HG03064 (cell line): Measurements from ENCODE around the gene MRPL57.
"Not testable (repeated sequence)": the region's sequence is repeated elsewhere in the genome, so short reads cannot be mapped to it uniquely, and the experiment has no call there.

Source experiments
- ATAC-seq: cut with Tn5 transposase; IDR thresholded peaks from one replicate; pipeline ENCODE4 v1.9.1; 2021; ENCODE audit warnings: low read depth; ENCODE audit not compliant: unreplicated experiment

The MRPL57 gene

DNA sequence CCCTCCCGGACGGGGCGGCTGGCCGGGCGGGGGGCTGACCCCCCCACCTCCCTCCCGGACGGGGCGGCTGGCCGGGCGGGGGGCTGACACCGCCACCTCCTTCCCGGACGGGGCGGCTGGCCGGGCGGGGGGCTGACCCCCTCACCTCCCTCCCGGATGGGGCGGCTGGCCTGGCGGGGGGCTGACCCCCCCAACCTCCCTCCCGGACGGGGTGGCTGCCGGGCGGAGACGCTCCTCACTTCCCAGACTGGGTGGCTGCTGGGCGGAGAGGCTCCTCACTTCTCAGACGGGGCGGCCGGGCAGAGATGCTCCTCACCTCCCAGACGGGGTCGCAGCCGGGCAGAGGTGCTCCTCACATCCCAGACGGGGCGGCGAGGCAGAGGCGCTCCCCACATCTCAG lies 10.0 kb downstream of the MRPL57 start:
- ATAC-seq = not testable (repeated sequence)

DNA sequence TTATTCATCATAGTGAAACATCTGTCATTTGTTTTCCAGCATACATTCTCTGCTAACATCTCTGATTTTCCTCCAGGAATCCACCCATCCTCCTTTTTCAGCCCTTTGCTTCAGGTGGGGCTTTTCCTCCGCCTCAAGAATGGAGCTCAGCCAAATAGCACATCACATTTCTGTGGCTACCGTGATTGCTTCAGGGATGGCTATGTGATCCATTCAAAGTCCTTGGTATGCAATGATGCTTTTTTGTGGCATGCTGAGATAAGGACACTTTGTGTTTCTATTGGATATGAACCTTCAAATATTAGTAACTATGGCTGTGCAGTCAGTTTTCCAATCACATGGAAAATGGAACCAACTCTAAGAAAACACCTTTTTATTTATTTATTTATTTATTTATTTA lies 18.3 kb downstream of the MRPL57 start:
- ATAC-seq = not testable (repeated sequence)

- ATAC-seq = not testable (repeated sequence)
Observed at GRCh38 chr13:21197606-21198225, 21.3 kb downstream of the MRPL57 start.

DNA sequence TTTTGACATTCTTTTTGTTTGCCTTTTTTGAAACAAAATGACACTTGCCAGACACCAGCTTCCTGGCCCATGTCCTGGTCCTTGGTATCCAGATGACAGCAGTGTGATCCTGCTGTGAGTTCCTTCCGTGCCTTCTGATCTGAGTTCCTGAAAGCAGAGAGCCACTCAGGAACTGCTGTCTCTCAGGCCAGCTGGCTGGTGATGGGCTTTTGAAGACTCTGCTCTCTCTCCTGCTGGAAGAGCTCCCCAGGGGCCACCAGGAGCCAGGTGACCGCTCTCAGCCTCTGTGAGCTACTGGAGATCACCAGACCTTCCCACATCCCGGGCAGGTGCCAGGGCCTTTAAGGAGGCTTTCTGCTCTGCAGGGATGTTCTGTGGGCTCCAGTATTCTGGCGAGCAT lies 21.9 kb downstream of the MRPL57 start:
- ATAC-seq = not testable (repeated sequence)

DNA sequence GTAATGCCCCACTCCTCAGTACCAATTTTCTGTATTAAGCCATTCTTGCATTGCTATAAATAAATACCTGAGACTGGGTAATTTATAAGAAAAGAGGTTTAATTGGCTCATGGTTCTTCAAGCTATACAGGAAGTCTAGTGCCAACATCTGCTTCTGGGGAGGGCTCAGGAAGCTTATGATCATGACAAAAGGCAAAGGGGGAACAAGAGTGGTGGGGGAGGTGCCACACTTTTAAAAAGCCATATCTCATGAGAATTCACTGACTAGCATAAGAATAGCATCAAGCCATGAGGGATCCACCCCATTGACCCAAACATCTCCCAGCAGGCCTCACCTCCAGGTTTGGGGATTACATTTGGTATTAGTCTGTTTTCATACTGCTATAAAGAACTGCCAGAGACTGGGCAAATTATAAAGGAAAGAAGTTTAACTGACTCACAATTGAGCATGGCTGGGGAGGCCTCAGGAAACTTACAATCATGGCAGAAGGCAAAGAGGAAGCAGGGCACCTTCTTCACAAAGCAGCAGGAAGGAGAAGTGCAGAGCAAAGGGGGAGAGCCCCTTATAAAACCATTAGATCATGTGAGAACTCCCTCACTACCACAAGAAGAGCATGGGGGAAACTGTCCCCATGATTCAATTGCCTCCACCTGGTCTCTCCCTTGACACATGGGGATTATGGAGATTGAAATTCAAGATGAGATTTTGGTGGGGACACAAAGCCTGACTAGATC lies 25.2 kb downstream of the MRPL57 start:
- ATAC-seq = not testable (repeated sequence)

GRCh38 chr13:21202767-21203531 lies 26.5 kb downstream of the MRPL57 start:
- ATAC-seq = no peak

DNA sequence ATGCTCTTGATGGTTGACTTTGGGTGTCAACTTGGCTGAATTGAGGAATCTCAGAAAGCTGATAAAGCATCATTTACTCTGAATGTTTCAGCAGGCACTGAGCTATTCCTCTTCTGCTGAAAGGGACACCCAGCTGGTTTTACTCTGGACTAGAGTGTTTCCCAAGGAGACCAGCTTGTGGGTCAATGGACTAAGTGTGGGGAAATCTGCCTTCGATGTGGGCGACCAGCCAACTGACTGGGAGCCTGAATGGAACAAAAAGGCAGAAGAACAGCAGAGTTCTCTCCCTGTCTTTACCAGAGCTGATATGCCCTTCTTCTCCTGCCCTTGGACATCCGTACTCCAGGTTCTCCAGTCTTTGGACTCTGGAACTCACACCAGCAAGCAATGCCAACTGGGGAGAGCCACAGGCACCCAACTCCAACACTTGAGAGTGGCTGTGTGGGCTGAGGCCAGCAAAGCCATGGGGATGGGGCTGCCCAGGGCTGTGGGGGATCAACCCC lies 32.2 kb downstream of the MRPL57 start:
- ATAC-seq = no peak

GRCh38 chr13:21212138-21212775 lies 35.8 kb downstream of the MRPL57 start:
- no peak for ATAC-seq

DNA sequence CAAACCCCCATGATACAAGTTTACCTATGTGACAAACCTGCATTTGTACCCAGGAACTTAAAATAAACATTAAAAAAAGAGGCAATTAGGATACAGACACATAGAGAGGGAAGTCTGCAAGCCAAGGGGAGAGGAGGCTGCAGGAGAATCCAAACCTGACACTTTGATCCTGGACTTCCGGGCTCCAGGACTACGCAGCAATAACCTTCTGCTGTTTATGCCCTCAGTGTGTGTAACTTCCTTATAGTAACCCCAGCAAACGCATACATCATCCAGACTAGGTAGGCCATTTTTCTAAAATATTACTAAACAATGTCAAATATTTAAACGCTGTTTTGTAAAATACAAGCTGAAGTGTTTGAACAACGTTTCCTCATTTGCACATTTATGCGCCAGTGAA lies 39.0 kb downstream of the MRPL57 start:
- not testable (repeated sequence) for ATAC-seq

- no peak for ATAC-seq
Observed at GRCh38 chr13:21216332-21216731, 39.9 kb downstream of the MRPL57 start.

GRCh38 chr13:21218351-21219035 lies 42.0 kb downstream of the MRPL57 start:
- ATAC-seq = peak; percentile 97

GRCh38 chr13:21219036-21219381 lies 42.6 kb downstream of the MRPL57 start:
- peak; percentile 47 for ATAC-seq

- not testable (repeated sequence) for ATAC-seq
Observed at GRCh38 chr13:21219716-21220115, 43.3 kb downstream of the MRPL57 start.

DNA sequence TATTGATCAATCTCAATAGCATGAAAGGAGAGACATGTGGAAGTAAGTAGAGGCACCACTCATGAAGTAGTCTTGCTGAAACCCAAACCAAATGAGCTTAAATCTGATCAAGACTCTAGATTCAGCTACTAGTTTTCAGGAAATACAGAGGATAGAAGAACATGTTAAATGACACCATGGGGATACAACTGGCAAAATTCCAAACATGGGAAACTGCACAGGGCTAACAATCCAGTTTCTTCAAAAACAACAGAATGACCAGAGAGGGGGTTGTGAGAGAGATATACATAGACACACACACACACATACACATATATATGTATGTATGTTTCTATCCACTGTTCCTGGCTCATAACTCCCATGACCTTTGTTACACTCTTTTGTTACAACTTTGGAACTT lies 44.8 kb downstream of the MRPL57 start:
- ATAC-seq = no peak

- no peak for ATAC-seq
Observed at GRCh38 chr13:21225082-21225481, 48.6 kb downstream of the MRPL57 start.

DNA sequence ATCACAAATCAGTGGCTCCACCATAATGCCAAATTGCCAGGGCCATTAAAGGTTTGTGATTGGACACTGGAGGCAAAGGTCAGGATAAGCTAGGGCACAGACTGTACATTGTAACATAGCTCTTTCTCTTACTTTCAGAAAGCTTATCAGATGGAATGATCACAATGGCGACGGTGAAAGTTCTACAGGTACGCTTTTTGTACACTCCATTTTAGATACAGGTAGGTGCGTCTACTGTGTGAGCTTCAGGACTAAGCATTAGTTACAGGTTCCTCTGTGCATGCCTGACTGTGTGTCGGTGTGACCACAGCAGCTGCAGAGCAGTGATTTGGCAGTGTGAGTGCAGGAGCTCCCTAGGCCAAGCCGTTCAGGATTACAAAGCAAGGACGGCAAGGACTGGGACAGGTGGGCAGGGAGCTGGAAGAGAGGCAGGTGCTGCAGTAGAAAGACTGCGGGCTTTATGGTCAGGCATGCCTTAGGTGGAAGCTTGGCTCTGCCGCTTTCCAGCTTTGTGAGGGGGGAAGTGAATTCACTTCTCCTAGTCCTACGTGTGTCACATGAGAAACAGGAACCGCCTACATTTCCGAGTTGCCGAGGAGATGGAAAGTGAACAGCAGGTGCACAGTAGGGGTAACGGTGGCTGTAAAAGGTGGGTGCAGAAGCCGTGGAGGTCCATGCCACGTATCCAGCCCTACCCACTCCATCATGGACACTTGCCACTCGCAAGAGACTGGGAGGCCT lies 49.6 kb downstream of the MRPL57 start:
- no peak for ATAC-seq

- ATAC-seq = no peak
Observed at GRCh38 chr13:21227917-21228316, 51.5 kb downstream of the MRPL57 start.
